CD14-positive monocyte (primary cell): Measurements from ENCODE around the gene SERINC3. TPM values are rescaled to one million over a fixed set of nuclear protein-coding genes. Genes with fewer than 3 reads are reported as not detected.
A peak's percentile ranks its signal among the peaks of the same experiment; 100 is the strongest.

Source experiments
- DNase-seq, 3 donors: peaks; one replicate each; pipeline ENCODE4 v3.0.0-alpha.2; 2011 to 2022
- H2AFZ ChIP-seq: 2 replicates; pipeline ENCODE4 v1.6.0; 2012; ENCODE audit warnings: mild to moderate bottlenecking, low read depth, low read length, inconsistent platforms; ENCODE audit not compliant: insufficient read depth, poor library complexity, severe bottlenecking
- H3K27ac ChIP-seq, 2 donors: 1 replicate in 1 of 2; 2 replicates in 1 of 2; pipeline ENCODE4 v1.5.1; 2012 to 2013; ENCODE audit warnings: low read length in 2 of 2, control low read depth in 1 of 2, inconsistent platforms in 1 of 2, low read depth in 1 of 2, mild to moderate bottlenecking in 1 of 2
- H3K27me3 ChIP-seq, 2 donors: one replicate each; pipeline versions ENCODE4 v1.6.0 to v1.6.1; 2011 to 2013; ENCODE audit warnings: low read length in 2 of 2; ENCODE audit not compliant: control insufficient read depth in 2 of 2, insufficient read depth in 2 of 2
- H3K36me3 ChIP-seq, 2 donors: replicated peaks in 1 of 2; 1 replicate in 1 of 2; 2 replicates in 1 of 2; pipeline versions ENCODE4 v1.5.1 to v1.6.1; 2012 to 2013; ENCODE audit warnings: low read length in 2 of 2, control low read depth in 1 of 2, inconsistent platforms in 1 of 2, mild to moderate bottlenecking in 1 of 2; ENCODE audit not compliant: insufficient read depth in 2 of 2, control insufficient read depth in 1 of 2
- H3K4me1 ChIP-seq, 2 donors: 1 replicate in 1 of 2; 2 replicates in 1 of 2; pipeline versions ENCODE4 v1.5.1 to v1.6.1; 2012 to 2013; ENCODE audit warnings: low read length in 2 of 2, control low read depth in 1 of 2, inconsistent platforms in 1 of 2, mild to moderate bottlenecking in 1 of 2, moderate library complexity in 1 of 2; ENCODE audit not compliant: insufficient read depth in 2 of 2, control insufficient read depth in 1 of 2
- H3K4me2 ChIP-seq: replicated peaks from 2 replicates; pipeline ENCODE3; 2012; ENCODE audit warnings: low read length, moderate library complexity, mild to moderate bottlenecking; ENCODE audit not compliant: poor library complexity, severe bottlenecking; ENCODE audit errors: extremely low read depth
- H3K4me3 ChIP-seq, 3 experiments: fragments of 200-600 bp in 1 of 3; sonication (generic) in 1 of 3; replicated peaks in 1 of 3; 1 replicate in 2 of 3; 2 replicates in 1 of 3; pipeline ENCODE4 v1.5.1; 2011 to 2013; ENCODE audit warnings: low read length in 3 of 3, mild to moderate bottlenecking in 3 of 3, control low read depth in 2 of 3, low read depth in 2 of 3, inconsistent platforms in 1 of 3, moderate library complexity in 1 of 3
- H3K79me2 ChIP-seq: 2 replicates; pipeline ENCODE4 v1.6.0; 2012; ENCODE audit warnings: mild to moderate bottlenecking, control low read depth, inconsistent platforms, low read length, moderate library complexity; ENCODE audit not compliant: insufficient read depth
- H3K9ac ChIP-seq: 2 replicates; pipeline ENCODE4 v1.6.0; 2017; ENCODE audit warnings: low read length, mild to moderate bottlenecking; ENCODE audit not compliant: insufficient read depth, poor library complexity, severe bottlenecking
- H3K9me3 ChIP-seq, 2 donors: replicated peaks in 1 of 2; 1 replicate in 1 of 2; 2 replicates in 1 of 2; pipeline versions ENCODE4 v1.5.1 to v1.6.1; 2012 to 2013; ENCODE audit warnings: low read length in 2 of 2, control low read depth in 1 of 2; ENCODE audit not compliant: control insufficient read depth in 1 of 2, insufficient read depth in 1 of 2
- H4K20me1 ChIP-seq: 2 replicates; pipeline ENCODE4 v1.6.0; 2012; ENCODE audit warnings: mild to moderate bottlenecking, low read length, control low read depth, moderate library complexity; ENCODE audit not compliant: insufficient read depth
- H3K27ac Mint-ChIP-seq, 7 donors: one replicate each; pipeline ENCODE4 v1.8.0; 2020; ENCODE audit warnings: mild to moderate bottlenecking in 7 of 7, mixed read lengths in 7 of 7, moderate library complexity in 6 of 7, inconsistent platforms in 2 of 7
- H3K27me3 Mint-ChIP-seq, 3 donors: one replicate each; pipeline ENCODE4 v1.8.0; 2021 to 2022; ENCODE audit warnings: low read depth in 3 of 3, mild to moderate bottlenecking in 3 of 3, mixed read lengths in 3 of 3, moderate library complexity in 3 of 3, inconsistent platforms in 1 of 3
- H3K36me3 Mint-ChIP-seq, 2 donors: one replicate each; pipeline ENCODE4 v1.8.0; 2020; ENCODE audit warnings: mixed read lengths in 2 of 2, inconsistent platforms in 1 of 2, mild to moderate bottlenecking in 1 of 2
- H3K4me1 Mint-ChIP-seq: one replicate; pipeline ENCODE4 v1.8.0; 2020; ENCODE audit warnings: mild to moderate bottlenecking, mixed read lengths
- H3K4me3 Mint-ChIP-seq, 2 donors: one replicate each; pipeline ENCODE4 v1.8.0; 2020; ENCODE audit warnings: mild to moderate bottlenecking in 2 of 2, mixed read lengths in 2 of 2, moderate library complexity in 1 of 2
- H3K9me3 Mint-ChIP-seq, 7 donors: one replicate each; pipeline ENCODE4 v1.8.0; 2020 to 2022; ENCODE audit warnings: mixed read lengths in 7 of 7, mild to moderate bottlenecking in 6 of 7, moderate library complexity in 6 of 7, inconsistent platforms in 2 of 7
- CTCF ChIP-seq: fragments of 200-600 bp; IDR thresholded peaks from one replicate; pipeline ENCODE4 v1.8.0; 2022; ENCODE audit warnings: antibody characterized with exemption, mild to moderate bottlenecking
- WGBS: methylation state at CpG from one replicate; pipeline ENCODE4 v1.1.5; 2013; ENCODE audit warnings: missing lambda C conversion rate; ENCODE audit not compliant: insufficient coverage; 5-methylcytosine and 5-hydroxymethylcytosine counted together
- intact Hi-C, 2 donors: fragments of 100-400 bp; cut with micrococcal nuclease; formaldehyde crosslinking; loops; one replicate each; pipeline versions ENCODE4 v1.15.0 to v1.15.1; 2023
- polyA plus RNA-seq, 3 donors: library from polyadenylated mRNA; depleted of rRNA in 1 of 3; unstranded in 2 of 3; stranded (reverse) in 1 of 3; fragments of 300-500 nt in 2 of 3; fragments of >200 nt in 1 of 3; fragmentation: Illumina TruSeq in 2 of 3; gene quantifications; 1 replicate in 2 of 3; 2 replicates in 1 of 3; pipeline ENCODE4 v1.2.3, GENCODE V29; 2012 to 2021

SERINC3 gene
- polyA plus RNA-seq, 3 donors, result 49.8 to 194 (median 157) TPM

GRCh38 chr20:44523746-44524145 lies 1.9 kb upstream of the SERINC3 start:
- no peak overlapping the region for H3K4me2 ChIP-seq

GRCh38 chr20:44522841-44523240 lies 971 bp upstream of the SERINC3 start:
- Mint-ChIP-seq H3K27ac (peak overlapping the region in 6 of 7 donors; percentile 18 to 98 (median 96)), H3K36me3 (peaks cover 7% of the 10 kb centered on the region in 2 donors), H3K4me3 (no peak overlapping the region), H3K9me3 (no peaks in the 10 kb centered on the region), H3K4me1 (peaks cover 38% of the 10 kb centered on the region), H3K27me3 (no peaks in the 10 kb centered on the region)
- H3K9me3 ChIP-seq, result no peaks in the 10 kb centered on the region
- no peaks in the 10 kb centered on the region for H3K27me3 ChIP-seq
- TF ChIP-seq CTCF, result no peak
- DNase-seq, result no peak
- no peak overlapping the region for H3K4me2 ChIP-seq
- H3K27ac ChIP-seq, result no peak overlapping the region
- peaks cover 40% of the 10 kb centered on the region for H3K79me2 ChIP-seq
- no peak overlapping the region for H3K4me3 ChIP-seq
- no peak overlapping the region for H2AFZ ChIP-seq
- H3K36me3 ChIP-seq, result peaks cover 0 to 12% of the 10 kb centered on the region in 2 donors
- peaks cover 11% of the 10 kb centered on the region for H4K20me1 ChIP-seq
- intact Hi-C loops, result loop anchor here (5.0 to 10.0 kb wide), 4 partner anchors 46 to 89 kb away; partner anchors contain the start of gene TTPAL (in 1 of the 2)
- peaks cover 25 to 39% of the 10 kb centered on the region in 2 donors for H3K4me1 ChIP-seq
- WGBS, result no CpG with 5 or more reads among the region's 1 CpG
- no peak overlapping the region for H3K9ac ChIP-seq

More at GRCh38 chr20:44523746-44524145, 1.9 kb upstream of the SERINC3 start:
- Mint-ChIP-seq H3K27me3 (peaks cover 0 to 2% (median 0%) of the 10 kb centered on the region in 3 donors), H3K4me1 (peaks cover 36% of the 10 kb centered on the region), H3K36me3 (peaks cover 4 to 7% of the 10 kb centered on the region in 2 donors), H3K4me3 (no peak overlapping the region), H3K27ac (peak overlapping the region in 2 of 7 donors; percentile 14 to 86), H3K9me3 (no peaks in the 10 kb centered on the region)
- Histone ChIP-seq H4K20me1 (peaks cover 5% of the 10 kb centered on the region), H3K27ac (no peak overlapping the region), H2AFZ (peak overlapping the region; percentile 23), H3K36me3 (peaks cover 0 to 9% of the 10 kb centered on the region in 2 donors), H3K4me1 (peaks cover 25 to 39% of the 10 kb centered on the region in 2 donors), H3K9ac (no peak overlapping the region), H3K79me2 (peaks cover 31% of the 10 kb centered on the region), H3K27me3 (no peaks in the 10 kb centered on the region), H3K9me3 (no peaks in the 10 kb centered on the region), H3K4me3 (no peak overlapping the region)
- 100% methylated on average over 2 of the region's 4 CpGs for WGBS
- intact Hi-C loops, result loop anchor here (5.0 to 10.0 kb wide), 4 partner anchors 46 to 89 kb away; partner anchors contain the start of gene TTPAL (in 1 of the 2)
- no peak for DNase-seq
- TF ChIP-seq CTCF, result no peak
